K562 (cell line): Measurements from ENCODE around the gene PPM1M.

Source experiments
- FOXM1 ChIP-seq, 2 experiments: fragments of 450-650 bp in 1 of 2; sonication (generic) in 1 of 2; formaldehyde crosslinking in 1 of 2; IDR thresholded peaks; 2 replicates each; pipeline versions ENCODE4 v1.6.1 to v1.9.0; 2017 to 2022; ENCODE audit warnings: low read depth in 2 of 2, mild to moderate bottlenecking in 2 of 2, missing genetic modification reagents in 1 of 2, moderate library complexity in 1 of 2
- TF ChIP-seq, protein P1 (sequence below): fragments of 250-450 bp; sonication (Bioruptor Pico); IDR thresholded peaks from 2 replicates; pipeline ENCODE4 v1.8.0; 2021; ENCODE audit warnings: mild to moderate bottlenecking, moderate library complexity
- TF ChIP-seq, protein P2 (sequence below): fragments of 250-450 bp; sonication (Bioruptor Pico); IDR thresholded peaks from 2 replicates; pipeline ENCODE4 v1.5.0; 2021; ENCODE audit warnings: mild to moderate bottlenecking, borderline replicate concordance
- TF ChIP-seq, protein P3 (sequence below), 3 experiments: IDR thresholded peaks in 2 of 3; conservative IDR thresholded peaks in 1 of 3; 2 replicates each; pipeline ENCODE4 v1.5.1; 2011 to 2012; ENCODE audit warnings: low read length in 3 of 3, mild to moderate bottlenecking in 3 of 3, control low read depth in 2 of 3, improper control_type of control experiment in 1 of 3, inconsistent platforms in 1 of 3, low read depth in 1 of 3, mixed read lengths in 1 of 3, moderate library complexity in 1 of 3; ENCODE audit not compliant: insufficient read depth in 2 of 3

DNA sequence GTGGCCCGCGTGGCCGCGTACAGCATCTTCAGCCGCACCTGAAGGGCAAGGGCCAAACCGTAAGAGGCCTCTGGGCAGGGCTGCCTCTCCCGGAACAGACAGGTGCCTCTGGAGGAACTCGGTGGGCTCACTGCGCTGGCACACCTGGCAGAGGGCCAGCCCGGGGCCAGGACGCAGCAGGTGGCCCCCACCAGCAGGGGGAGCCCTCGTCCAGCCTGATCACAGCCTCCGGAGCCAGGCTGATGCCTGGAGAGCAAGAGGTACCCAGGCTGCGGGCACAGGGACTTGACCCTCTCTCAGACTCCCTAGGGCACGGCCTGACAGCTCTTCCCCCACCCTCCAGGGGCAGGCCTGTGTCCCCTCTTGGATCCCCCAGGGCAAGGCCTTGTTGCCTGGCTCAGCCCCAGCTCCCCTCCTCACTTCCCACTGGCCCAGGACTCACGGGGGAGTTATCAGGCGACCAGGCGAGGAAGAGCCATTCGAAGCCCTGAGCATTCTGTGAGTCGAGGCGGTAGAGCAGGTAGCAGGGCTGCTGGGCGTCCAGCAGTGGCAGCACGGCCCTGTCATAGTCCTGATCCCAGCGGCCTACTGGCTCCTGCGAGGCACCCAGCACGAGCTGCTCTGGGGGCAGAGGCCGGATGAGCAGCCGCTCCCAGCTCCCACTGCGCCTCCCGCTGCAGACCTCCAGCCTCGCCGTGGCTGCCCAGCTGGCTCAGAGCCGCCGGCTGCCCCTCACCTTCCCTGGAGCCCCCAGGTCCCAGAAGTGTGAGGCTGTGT, 13.9 kb upstream of the PPM1M start:
- TF ChIP-seq, protein P1, sequence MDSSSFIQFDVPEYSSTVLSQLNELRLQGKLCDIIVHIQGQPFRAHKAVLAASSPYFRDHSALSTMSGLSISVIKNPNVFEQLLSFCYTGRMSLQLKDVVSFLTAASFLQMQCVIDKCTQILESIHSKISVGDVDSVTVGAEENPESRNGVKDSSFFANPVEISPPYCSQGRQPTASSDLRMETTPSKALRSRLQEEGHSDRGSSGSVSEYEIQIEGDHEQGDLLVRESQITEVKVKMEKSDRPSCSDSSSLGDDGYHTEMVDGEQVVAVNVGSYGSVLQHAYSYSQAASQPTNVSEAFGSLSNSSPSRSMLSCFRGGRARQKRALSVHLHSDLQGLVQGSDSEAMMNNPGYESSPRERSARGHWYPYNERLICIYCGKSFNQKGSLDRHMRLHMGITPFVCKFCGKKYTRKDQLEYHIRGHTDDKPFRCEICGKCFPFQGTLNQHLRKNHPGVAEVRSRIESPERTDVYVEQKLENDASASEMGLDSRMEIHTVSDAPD, result no peak
- no peak for TF ChIP-seq FOXM1 (IDR thresholded peaks at IDR 0.05; ENCODE audit: low read depth)
- TF ChIP-seq FOXM1 (CRISPR knock-in tag; IDR thresholded peaks at IDR 0.05; ENCODE audit: low read depth), result no peak
- TF ChIP-seq, protein P2, sequence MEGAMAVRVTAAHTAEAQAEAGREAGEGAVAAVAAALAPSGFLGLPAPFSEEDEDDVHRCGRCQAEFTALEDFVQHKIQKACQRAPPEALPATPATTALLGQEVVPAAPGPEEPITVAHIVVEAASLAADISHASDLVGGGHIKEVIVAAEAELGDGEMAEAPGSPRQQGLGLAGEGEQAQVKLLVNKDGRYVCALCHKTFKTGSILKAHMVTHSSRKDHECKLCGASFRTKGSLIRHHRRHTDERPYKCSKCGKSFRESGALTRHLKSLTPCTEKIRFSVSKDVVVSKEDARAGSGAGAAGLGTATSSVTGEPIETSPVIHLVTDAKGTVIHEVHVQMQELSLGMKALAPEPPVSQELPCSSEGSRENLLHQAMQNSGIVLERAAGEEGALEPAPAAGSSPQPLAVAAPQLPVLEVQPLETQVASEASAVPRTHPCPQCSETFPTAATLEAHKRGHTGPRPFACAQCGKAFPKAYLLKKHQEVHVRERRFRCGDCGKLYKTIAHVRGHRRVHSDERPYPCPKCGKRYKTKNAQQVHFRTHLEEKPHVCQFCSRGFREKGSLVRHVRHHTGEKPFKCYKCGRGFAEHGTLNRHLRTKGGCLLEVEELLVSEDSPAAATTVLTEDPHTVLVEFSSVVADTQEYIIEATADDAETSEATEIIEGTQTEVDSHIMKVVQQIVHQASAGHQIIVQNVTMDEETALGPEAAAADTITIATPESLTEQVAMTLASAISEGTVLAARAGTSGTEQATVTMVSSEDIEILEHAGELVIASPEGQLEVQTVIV (CRISPR knock-in tag), result no peak
- TF ChIP-seq, protein P3, sequence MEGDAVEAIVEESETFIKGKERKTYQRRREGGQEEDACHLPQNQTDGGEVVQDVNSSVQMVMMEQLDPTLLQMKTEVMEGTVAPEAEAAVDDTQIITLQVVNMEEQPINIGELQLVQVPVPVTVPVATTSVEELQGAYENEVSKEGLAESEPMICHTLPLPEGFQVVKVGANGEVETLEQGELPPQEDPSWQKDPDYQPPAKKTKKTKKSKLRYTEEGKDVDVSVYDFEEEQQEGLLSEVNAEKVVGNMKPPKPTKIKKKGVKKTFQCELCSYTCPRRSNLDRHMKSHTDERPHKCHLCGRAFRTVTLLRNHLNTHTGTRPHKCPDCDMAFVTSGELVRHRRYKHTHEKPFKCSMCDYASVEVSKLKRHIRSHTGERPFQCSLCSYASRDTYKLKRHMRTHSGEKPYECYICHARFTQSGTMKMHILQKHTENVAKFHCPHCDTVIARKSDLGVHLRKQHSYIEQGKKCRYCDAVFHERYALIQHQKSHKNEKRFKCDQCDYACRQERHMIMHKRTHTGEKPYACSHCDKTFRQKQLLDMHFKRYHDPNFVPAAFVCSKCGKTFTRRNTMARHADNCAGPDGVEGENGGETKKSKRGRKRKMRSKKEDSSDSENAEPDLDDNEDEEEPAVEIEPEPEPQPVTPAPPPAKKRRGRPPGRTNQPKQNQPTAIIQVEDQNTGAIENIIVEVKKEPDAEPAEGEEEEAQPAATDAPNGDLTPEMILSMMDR (IDR thresholded peaks at IDR 0.05 in 2 of 3, conservative IDR thresholded peaks at IDR 0.05 in 1 of 3; ENCODE audit: insufficient read depth in 2 of 3, low read depth in 1 of 3, low read length in 3 of 3), result peak; percentile 71 to 87 (median 77)
